ENCODE results near the gene TNN.

The TNN gene

DNA sequence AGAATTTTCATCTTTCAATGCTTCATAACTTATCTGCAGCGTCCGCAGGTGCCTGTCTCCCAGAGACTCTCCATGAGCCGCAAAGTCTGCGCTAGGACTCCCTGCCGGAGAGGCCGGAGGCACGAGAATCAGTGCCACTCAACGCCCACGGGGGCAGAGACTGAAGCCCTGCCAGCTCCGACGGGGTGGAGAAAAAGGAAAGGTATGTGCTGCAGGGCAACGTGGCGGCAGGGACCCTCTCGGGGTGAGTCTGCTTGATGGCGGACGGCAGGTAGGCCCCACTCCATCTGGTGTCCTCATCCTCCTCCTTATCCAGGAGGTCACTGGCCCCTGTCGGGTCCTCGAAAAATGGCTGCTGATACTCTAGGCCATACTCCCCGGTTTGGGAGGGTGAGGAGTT is 22.5 kb upstream of the TNN start:
- no peak for TF ChIP-seq EGR1 (IDR thresholded peaks at IDR 0.05)
- TF ChIP-seq TCF12 (IDR thresholded peaks at IDR 0.05; ENCODE audit: low read depth), result no peak
- TF ChIP-seq NFIC (IDR thresholded peaks at IDR 0.05), result no peak
- TF ChIP-seq TAF1 (IDR thresholded peaks at IDR 0.05; ENCODE audit: low read depth), result no peak
- TF ChIP-seq, protein P1, sequence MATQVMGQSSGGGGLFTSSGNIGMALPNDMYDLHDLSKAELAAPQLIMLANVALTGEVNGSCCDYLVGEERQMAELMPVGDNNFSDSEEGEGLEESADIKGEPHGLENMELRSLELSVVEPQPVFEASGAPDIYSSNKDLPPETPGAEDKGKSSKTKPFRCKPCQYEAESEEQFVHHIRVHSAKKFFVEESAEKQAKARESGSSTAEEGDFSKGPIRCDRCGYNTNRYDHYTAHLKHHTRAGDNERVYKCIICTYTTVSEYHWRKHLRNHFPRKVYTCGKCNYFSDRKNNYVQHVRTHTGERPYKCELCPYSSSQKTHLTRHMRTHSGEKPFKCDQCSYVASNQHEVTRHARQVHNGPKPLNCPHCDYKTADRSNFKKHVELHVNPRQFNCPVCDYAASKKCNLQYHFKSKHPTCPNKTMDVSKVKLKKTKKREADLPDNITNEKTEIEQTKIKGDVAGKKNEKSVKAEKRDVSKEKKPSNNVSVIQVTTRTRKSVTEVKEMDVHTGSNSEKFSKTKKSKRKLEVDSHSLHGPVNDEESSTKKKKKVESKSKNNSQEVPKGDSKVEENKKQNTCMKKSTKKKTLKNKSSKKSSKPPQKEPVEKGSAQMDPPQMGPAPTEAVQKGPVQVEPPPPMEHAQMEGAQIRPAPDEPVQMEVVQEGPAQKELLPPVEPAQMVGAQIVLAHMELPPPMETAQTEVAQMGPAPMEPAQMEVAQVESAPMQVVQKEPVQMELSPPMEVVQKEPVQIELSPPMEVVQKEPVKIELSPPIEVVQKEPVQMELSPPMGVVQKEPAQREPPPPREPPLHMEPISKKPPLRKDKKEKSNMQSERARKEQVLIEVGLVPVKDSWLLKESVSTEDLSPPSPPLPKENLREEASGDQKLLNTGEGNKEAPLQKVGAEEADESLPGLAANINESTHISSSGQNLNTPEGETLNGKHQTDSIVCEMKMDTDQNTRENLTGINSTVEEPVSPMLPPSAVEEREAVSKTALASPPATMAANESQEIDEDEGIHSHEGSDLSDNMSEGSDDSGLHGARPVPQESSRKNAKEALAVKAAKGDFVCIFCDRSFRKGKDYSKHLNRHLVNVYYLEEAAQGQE (IDR thresholded peaks at IDR 0.05; ENCODE audit: low read depth), result no peak
- TF ChIP-seq CEBPB (IDR thresholded peaks at IDR 0.05), result no peak
- TF ChIP-seq TEAD4 (IDR thresholded peaks at IDR 0.05), result no peak
- TF ChIP-seq FOXM1 (IDR thresholded peaks at IDR 0.05; ENCODE audit: borderline replicate concordance, low read depth), result no peak
- no peak for TF ChIP-seq EP300 (IDR thresholded peaks at IDR 0.05; ENCODE audit: borderline replicate concordance)
- TF ChIP-seq YY1 (IDR thresholded peaks at IDR 0.05; ENCODE audit: low read depth), result no peak
- no peak for TF ChIP-seq ZBTB7A (IDR thresholded peaks at IDR 0.05; ENCODE audit: low read depth)
- no peak for TF ChIP-seq CREB1 (IDR thresholded peaks at IDR 0.05; ENCODE audit: low read depth)
- TF ChIP-seq RAD21 (IDR thresholded peaks at IDR 0.05; ENCODE audit: low read depth), result no peak

DNA sequence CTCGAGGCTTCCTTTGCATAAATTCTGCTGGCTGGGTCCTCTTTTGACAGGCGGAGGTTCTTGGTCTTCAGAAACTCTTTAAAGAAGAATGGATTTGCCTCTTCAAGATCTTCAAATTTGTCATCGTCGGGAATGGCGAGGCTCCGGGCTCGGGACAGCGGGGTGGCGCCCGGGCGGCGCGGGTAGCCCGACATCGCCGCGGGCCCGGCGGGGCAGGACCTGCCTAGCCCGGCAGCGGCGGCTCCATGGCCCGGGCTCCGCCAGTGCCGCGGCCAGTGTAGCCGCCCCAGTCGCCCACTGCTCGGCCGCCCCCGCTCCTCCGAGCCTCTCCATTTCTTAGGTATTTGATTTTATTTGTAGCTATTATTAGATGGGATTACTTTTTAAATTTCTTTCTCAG is 22.1 kb upstream of the TNN start:
- TF ChIP-seq EGR1 (IDR thresholded peaks at IDR 0.05) (no peak), ZBTB7A (IDR thresholded peaks at IDR 0.05; ENCODE audit: low read depth) (no peak), YY1 (IDR thresholded peaks at IDR 0.05; ENCODE audit: low read depth) (no peak)

DNA sequence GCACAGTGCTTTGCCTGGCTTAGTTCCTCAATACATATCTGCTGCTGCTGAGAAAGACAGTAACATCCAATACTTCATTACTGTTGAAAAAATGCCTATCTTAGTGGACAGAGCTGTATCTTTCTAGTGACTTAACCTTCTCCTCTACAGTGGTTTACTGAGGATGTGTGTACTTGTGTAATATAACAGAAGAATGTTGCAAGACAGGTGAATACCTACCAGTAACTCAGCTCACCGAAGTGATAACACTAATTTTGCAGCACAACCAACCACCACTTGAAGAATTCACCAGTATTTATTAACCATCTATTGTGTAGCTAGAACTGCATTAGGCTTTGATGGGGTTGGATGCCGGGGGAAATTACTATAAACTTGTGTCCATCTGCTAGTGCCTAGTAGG is 16.6 kb upstream of the TNN start:
- TF ChIP-seq CEBPB (IDR thresholded peaks at IDR 0.05), result no peak
- TF ChIP-seq EGR1 (IDR thresholded peaks at IDR 0.05), result no peak
- no peak for TF ChIP-seq RAD21 (IDR thresholded peaks at IDR 0.05; ENCODE audit: low read depth)
- no peak for TF ChIP-seq NFIC (IDR thresholded peaks at IDR 0.05)
- no peak for TF ChIP-seq FOXM1 (IDR thresholded peaks at IDR 0.05; ENCODE audit: borderline replicate concordance, low read depth)
- no peak for TF ChIP-seq TCF12 (IDR thresholded peaks at IDR 0.05; ENCODE audit: low read depth)

DNA sequence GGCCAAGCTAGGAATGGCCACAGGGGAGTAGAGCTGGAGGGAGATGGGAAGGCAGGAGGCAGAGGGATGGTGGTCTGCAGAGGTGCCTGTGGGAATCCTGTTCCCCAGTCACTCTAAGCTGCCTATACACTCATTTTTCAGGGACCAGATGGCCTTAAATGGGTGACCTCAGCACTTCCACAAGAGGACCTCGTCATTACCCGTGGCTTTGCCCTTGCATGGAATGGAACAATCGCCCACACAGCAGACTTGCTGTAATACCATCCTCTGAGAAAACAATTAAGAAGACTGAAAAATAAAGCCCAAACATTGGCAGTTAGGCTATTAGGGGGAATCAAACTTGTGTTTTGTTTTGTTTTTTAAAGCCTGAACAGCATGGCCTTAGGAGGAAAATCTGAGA is 12.9 kb upstream of the TNN start:
- TF ChIP-seq, protein P1 (IDR thresholded peaks at IDR 0.05; ENCODE audit: low read depth), result no peak
- TF ChIP-seq EGR1 (IDR thresholded peaks at IDR 0.05) (no peak), TCF12 (IDR thresholded peaks at IDR 0.05; ENCODE audit: low read depth) (no peak), FOXM1 (IDR thresholded peaks at IDR 0.05; ENCODE audit: borderline replicate concordance, low read depth) (no peak), NFIC (IDR thresholded peaks at IDR 0.05) (no peak), YY1 (IDR thresholded peaks at IDR 0.05; ENCODE audit: low read depth) (no peak), TEAD4 (IDR thresholded peaks at IDR 0.05) (no peak), CREB1 (IDR thresholded peaks at IDR 0.05; ENCODE audit: low read depth) (no peak), TAF1 (IDR thresholded peaks at IDR 0.05; ENCODE audit: low read depth) (no peak), EP300 (IDR thresholded peaks at IDR 0.05; ENCODE audit: borderline replicate concordance) (no peak), ZBTB7A (IDR thresholded peaks at IDR 0.05; ENCODE audit: low read depth) (no peak), CEBPB (IDR thresholded peaks at IDR 0.05) (no peak), RAD21 (IDR thresholded peaks at IDR 0.05; ENCODE audit: low read depth) (no peak)
- TF ChIP-seq, protein P2, sequence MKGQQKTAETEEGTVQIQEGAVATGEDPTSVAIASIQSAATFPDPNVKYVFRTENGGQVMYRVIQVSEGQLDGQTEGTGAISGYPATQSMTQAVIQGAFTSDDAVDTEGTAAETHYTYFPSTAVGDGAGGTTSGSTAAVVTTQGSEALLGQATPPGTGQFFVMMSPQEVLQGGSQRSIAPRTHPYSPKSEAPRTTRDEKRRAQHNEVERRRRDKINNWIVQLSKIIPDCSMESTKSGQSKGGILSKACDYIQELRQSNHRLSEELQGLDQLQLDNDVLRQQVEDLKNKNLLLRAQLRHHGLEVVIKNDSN (IDR thresholded peaks at IDR 0.05), result no peak
- TF ChIP-seq, protein P3, sequence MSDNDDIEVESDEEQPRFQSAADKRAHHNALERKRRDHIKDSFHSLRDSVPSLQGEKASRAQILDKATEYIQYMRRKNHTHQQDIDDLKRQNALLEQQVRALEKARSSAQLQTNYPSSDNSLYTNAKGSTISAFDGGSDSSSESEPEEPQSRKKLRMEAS (IDR thresholded peaks at IDR 0.05), result no peak

DNA sequence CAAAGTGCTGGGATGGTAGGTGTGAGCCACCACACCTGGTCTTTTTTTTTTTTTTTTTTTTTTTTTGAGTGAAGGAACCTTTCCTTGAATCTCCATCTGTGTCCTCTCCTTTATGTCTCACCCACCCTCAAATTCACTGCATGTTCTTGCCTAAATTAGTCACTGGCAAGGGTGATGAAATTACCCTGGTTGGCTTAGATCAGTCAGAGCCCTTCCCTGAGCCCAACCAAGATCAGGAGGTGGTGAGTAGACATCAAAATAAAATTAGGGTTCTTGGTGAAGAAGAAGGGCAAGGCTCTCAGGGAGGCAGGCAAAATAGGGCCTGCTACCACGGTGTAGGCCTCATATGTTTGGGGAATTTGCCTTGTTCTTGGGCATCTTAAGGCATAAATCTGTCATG is 5.3 kb upstream of the TNN start:
- TF ChIP-seq CEBPB (IDR thresholded peaks at IDR 0.05), result no peak
- TF ChIP-seq, protein P3 (IDR thresholded peaks at IDR 0.05), result no peak
- TF ChIP-seq, protein P1 (IDR thresholded peaks at IDR 0.05; ENCODE audit: low read depth), result no peak
- no peak for TF ChIP-seq YY1 (IDR thresholded peaks at IDR 0.05; ENCODE audit: low read depth)
- TF ChIP-seq, protein P2 (IDR thresholded peaks at IDR 0.05), result no peak
- no peak for TF ChIP-seq TAF1 (IDR thresholded peaks at IDR 0.05; ENCODE audit: low read depth)
- TF ChIP-seq CREB1 (IDR thresholded peaks at IDR 0.05; ENCODE audit: low read depth), result no peak
- no peak for TF ChIP-seq RAD21 (IDR thresholded peaks at IDR 0.05; ENCODE audit: low read depth)
- no peak for TF ChIP-seq EP300 (IDR thresholded peaks at IDR 0.05; ENCODE audit: borderline replicate concordance)
- TF ChIP-seq TEAD4 (IDR thresholded peaks at IDR 0.05), result no peak
- no peak for TF ChIP-seq NFIC (IDR thresholded peaks at IDR 0.05)
- no peak for TF ChIP-seq ZBTB7A (IDR thresholded peaks at IDR 0.05; ENCODE audit: low read depth)
- TF ChIP-seq TCF12 (IDR thresholded peaks at IDR 0.05; ENCODE audit: low read depth), result no peak
- TF ChIP-seq EGR1 (IDR thresholded peaks at IDR 0.05), result no peak
- TF ChIP-seq FOXM1 (IDR thresholded peaks at IDR 0.05; ENCODE audit: borderline replicate concordance, low read depth), result no peak

Data from Ishikawa (cell line).